K562 (cell line): ENCODE results near the gene UBQLN3. TPM values are rescaled to one million over a fixed set of nuclear protein-coding genes. Genes with fewer than 3 reads are reported as not detected.

Experiments
- ATAC-seq: fragments of 200-7000 bp; cut with Tn5 transposase; 3 replicates; pipeline ENCODE4 v1.9.1; 2020; ENCODE audit warnings: moderate library complexity
- BruUV-seq: library from RNA; stranded (reverse); fragments of 400-500 nt; replicated peaks from 2 replicates; lab custom pipeline; 2021; lab: Mats Ljungman, UMichigan
- CTCF ChIA-PET: fragments of 300-600 bp; formaldehyde crosslinking; extraction: SDS; loops from one replicate; lab custom pipeline; 2021; ENCODE audit warnings: low intra/inter-chr PET ratio; lab: Yijun Ruan, JAX
- POLR2A ChIA-PET: fragments of 300-600, 350-650 bp; sonication (Branson Sonifier 250); formaldehyde crosslinking; extraction: SDS; loops from one replicate; lab custom pipeline; 2021; ENCODE audit warnings: antibody characterized with exemption, inconsistent platforms; lab: Yijun Ruan, JAX
- DNase-seq, 4 experiments: peaks; one replicate each; pipeline versions ENCODE4 v3.0.0 to v3.0.0-alpha.2; 2011 to 2018; ENCODE audit warnings: low spot score in 3 of 4, mixed read lengths in 3 of 4; ENCODE audit errors: extremely low read depth in 1 of 4
- FAIRE-seq: peaks from 2 replicates; lab custom pipeline; 2011; peaks lifted over from hg19 to GRCh38; lab: Jason Lieb, UNC
- H2AFZ ChIP-seq: 2 replicates; pipeline ENCODE4 v1.6.0; 2011; ENCODE audit warnings: low read depth, low read length, control low read depth, inconsistent platforms
- H3K27ac ChIP-seq: fragments of 200-600 bp; 3 replicates; pipeline ENCODE4 v1.8.0; 2011; ENCODE audit warnings: low read depth, mild to moderate bottlenecking, control low read depth, inconsistent platforms, low read length, moderate library complexity, mixed read lengths; ENCODE audit errors: extremely low read depth
- H3K27me3 ChIP-seq, 2 experiments: fragments of 300-600 bp in 1 of 2; 2 replicates in 1 of 2; 3 replicates in 1 of 2; pipeline versions ENCODE4 v1.6.0 to v1.8.0; 2011; ENCODE audit warnings: inconsistent platforms in 2 of 2, low read length in 2 of 2, mild to moderate bottlenecking in 1 of 2, mixed read lengths in 1 of 2, moderate library complexity in 1 of 2; ENCODE audit not compliant: control insufficient read depth in 2 of 2, insufficient read depth in 2 of 2
- H3K36me3 ChIP-seq: fragments of 300-600 bp; 3 replicates; pipeline ENCODE4 v1.8.0; 2011; ENCODE audit warnings: mild to moderate bottlenecking, low read length, inconsistent platforms; ENCODE audit not compliant: control insufficient read depth, insufficient read depth
- H3K4me1 ChIP-seq, 2 experiments: fragments of 200-600 bp in 1 of 2; replicated peaks in 1 of 2; 2 replicates in 1 of 2; 3 replicates in 1 of 2; pipeline versions ENCODE4 v1.5.1 to v1.8.0; 2011; ENCODE audit warnings: inconsistent platforms in 2 of 2, low read length in 2 of 2, mild to moderate bottlenecking in 1 of 2, mixed read lengths in 1 of 2, moderate library complexity in 1 of 2; ENCODE audit not compliant: control insufficient read depth in 2 of 2, insufficient read depth in 2 of 2
- H3K4me2 ChIP-seq: 2 replicates; pipeline ENCODE4 v1.6.1; 2011; ENCODE audit warnings: low read length, control low read depth, inconsistent platforms, mixed read lengths; ENCODE audit not compliant: insufficient read depth
- H3K4me3 ChIP-seq: fragments of 200-600 bp; sonication (generic), shearing (Covaris generic); 2 replicates; pipeline ENCODE4 v1.5.1; 2016; ENCODE audit warnings: control low read depth, inconsistent platforms
- H3K79me2 ChIP-seq: fragments of 200-600 bp; 3 replicates; pipeline ENCODE4 v1.8.0; 2011; ENCODE audit warnings: low read length, inconsistent platforms; ENCODE audit not compliant: control insufficient read depth, insufficient read depth
- H3K9ac ChIP-seq, 2 experiments: 2 replicates each; pipeline versions ENCODE4 v1.6.0 to v1.6.1; 2011; ENCODE audit warnings: low read depth in 2 of 2, low read length in 2 of 2, control low read depth in 1 of 2, inconsistent platforms in 1 of 2, mild to moderate bottlenecking in 1 of 2, mixed read lengths in 1 of 2; ENCODE audit not compliant: insufficient read depth in 1 of 2
- H3K9me1 ChIP-seq: one replicate; pipeline ENCODE4 v1.6.0; 2011; ENCODE audit warnings: inconsistent platforms, mild to moderate bottlenecking, low read length, moderate library complexity; ENCODE audit not compliant: control insufficient read depth, insufficient read depth
- H3K9me3 ChIP-seq: replicated peaks from 2 replicates; pipeline ENCODE4 v1.5.1; 2011; ENCODE audit warnings: low read depth, low read length, inconsistent platforms; ENCODE audit not compliant: control insufficient read depth, insufficient read depth
- H4K20me1 ChIP-seq: replicated peaks from 2 replicates; pipeline ENCODE4 v1.6.1; 2011; ENCODE audit warnings: low read length, inconsistent platforms, mixed read lengths; ENCODE audit not compliant: control insufficient read depth, insufficient read depth
- FOSL1 ChIP-seq: fragments of 200-800 bp; sonication (Bioruptor generic); conservative IDR thresholded peaks from 2 replicates; pipeline ENCODE4 v1.6.1; 2016; ENCODE audit warnings: missing genetic modification characterization, missing compliant biosample characterization
- KLF6 ChIP-seq: fragments of 250-450 bp; sonication (Bioruptor Pico); IDR thresholded peaks from 2 replicates; pipeline ENCODE4 v1.4.0; 2020; ENCODE audit warnings: mild to moderate bottlenecking, moderate library complexity, borderline replicate concordance
- MAFF ChIP-seq: IDR thresholded peaks from 2 replicates; pipeline ENCODE4 v1.6.1; 2012; ENCODE audit warnings: low read length, improper control_type of control experiment
- MEF2D ChIP-seq: conservative IDR thresholded peaks from 2 replicates; pipeline ENCODE4 v1.6.1; 2016; ENCODE audit warnings: low read depth, missing genetic modification characterization, missing compliant biosample characterization
- RBM14 ChIP-seq: fragments of 200-400 bp; formaldehyde crosslinking; IDR thresholded peaks from 2 replicates; pipeline ENCODE4 v1.6.1; 2018; ENCODE audit warnings: low read depth, mild to moderate bottlenecking, low read length, moderate library complexity, borderline replicate concordance; ENCODE audit not compliant: insufficient read depth
- SMAD1 ChIP-seq: fragments of 150-350 bp; IDR thresholded peaks from 2 replicates; pipeline ENCODE4 v1.6.1; 2014; ENCODE audit warnings: low read length, low read depth; ENCODE audit not compliant: partially characterized antibody
- ZNF282 ChIP-seq: sonication (generic); formaldehyde crosslinking; IDR thresholded peaks from 2 replicates; pipeline ENCODE4 v1.8.1; 2023; ENCODE audit warnings: missing genetic modification reagents
- ZNF561 ChIP-seq: fragments of 450-650 bp; formaldehyde crosslinking; conservative IDR thresholded peaks from 2 replicates; pipeline ENCODE4 v1.4.0; 2020; ENCODE audit warnings: mild to moderate bottlenecking, moderate library complexity
- WGBS: fragments of 100-300 bp; shearing (Covaris generic); methylation state at CpG from one replicate; pipeline ENCODE4 v1.1.6; 2016; ENCODE audit warnings: low coverage, mixed read lengths; ENCODE audit not compliant: insufficient coverage; ENCODE audit errors: missing lambda C conversion rate; 5-methylcytosine and 5-hydroxymethylcytosine counted together
- in situ Hi-C: fragments of 300-500 bp; cut with MboI; formaldehyde crosslinking; loops from 4 replicates; pipeline ENCODE4 v1.15.0; 2018; ENCODE audit warnings: inconsistent platforms, mixed read lengths
- intact Hi-C: fragments of 100-400 bp; cut with micrococcal nuclease; formaldehyde crosslinking; loops from 2 replicates; pipeline ENCODE4 v1.14.2; 2022
- polyA plus RNA-seq, 8 experiments: library from polyadenylated mRNA; depleted of rRNA in 4 of 8; stranded (reverse) in 5 of 8; unstranded in 3 of 8; fragments of >200 nt; fragmentation: Nextera tagmentation in 2 of 8; fragmentation: Illumina TruSeq in 1 of 8; extraction: Ambion mirVana in 2 of 8; extraction: Trizol in 1 of 8; gene quantifications; 2 replicates each; pipeline versions ENCODE4 v1.2.1 to v1.2.3, GENCODE V29; 2011 to 2014; ENCODE audit warnings: inconsistent platforms in 1 of 8, missing spikeins in 1 of 8
- total RNA-seq, 7 experiments: library from RNA; depleted of rRNA in 6 of 7; stranded (reverse); fragments of >200 nt in 6 of 7; fragmentation: Illumina TruSeq in 2 of 7; extraction: Trizol in 2 of 7; gene quantifications; 2 replicates each; pipeline versions ENCODE4 v1.2.1 to v1.2.3, GENCODE V29; 2011 to 2021; ENCODE audit warnings: low replicate concordance in 1 of 7
- TF ChIP-seq, protein P1 (sequence below): fragments of 250-450 bp; sonication (Bioruptor Pico); IDR thresholded peaks from 2 replicates; pipeline ENCODE4 v1.8.0; 2022; ENCODE audit warnings: moderate library complexity, mild to moderate bottlenecking, inconsistent platforms
- TF ChIP-seq, protein P2 (sequence below): sonication (generic); formaldehyde crosslinking; IDR thresholded peaks from 2 replicates; pipeline ENCODE4 v1.8.1; 2023; ENCODE audit warnings: mild to moderate bottlenecking, missing genetic modification reagents, moderate library complexity

UBQLN3 gene
- total and polyA plus RNA-seq, 9 of the 15 experiments (the other 6 are each of a cell fraction or from before 2014, with no cell fraction given) = 0.01 to 0.27 TPM; not detected in 7

DNA sequence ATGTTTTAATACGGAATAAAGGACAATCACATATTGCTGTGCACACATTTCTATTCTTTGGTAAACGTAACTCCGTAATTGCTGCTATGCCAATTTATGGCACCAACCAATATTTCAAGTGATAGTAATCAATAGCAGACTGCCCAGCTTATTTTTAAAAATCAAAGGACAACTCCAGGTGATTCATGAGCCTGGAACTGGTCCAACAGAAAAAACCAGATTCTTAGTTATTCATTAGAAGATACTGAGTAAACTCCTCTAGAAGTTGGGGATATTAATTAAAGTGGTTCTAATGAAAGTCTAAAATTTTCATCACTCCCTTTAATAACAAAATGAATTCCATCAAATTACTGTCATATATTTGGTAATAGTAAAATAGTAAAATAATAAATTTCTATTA lies 48.0 kb upstream of the UBQLN3 start:
- ChIA-PET CTCF (no interaction called here), POLR2A (interaction anchor here (0.6 kb wide), 1 partner anchor 87 kb away, joined by 3 read pairs; no protein-coding TSS in a partner anchor)
- no peak for ATAC-seq
- H4K20me1 ChIP-seq = no peaks in the 10 kb centered on the region
- H3K9me3 ChIP-seq = no peaks in the 10 kb centered on the region
- in situ Hi-C loops (no loop called here), intact Hi-C loops (loop anchor here (5.0 to 10.0 kb wide), 2 partner anchors 173 to 265 kb away; partner anchors contain the start of gene OR51M1)
- no peak overlapping the region for H3K27ac ChIP-seq
- TF ChIP-seq MAFF = no peak
- no peak for TF ChIP-seq MEF2D (tag)
- no peak for TF ChIP-seq SMAD1
- TF ChIP-seq RBM14 = no peak
- TF ChIP-seq, protein P1, sequence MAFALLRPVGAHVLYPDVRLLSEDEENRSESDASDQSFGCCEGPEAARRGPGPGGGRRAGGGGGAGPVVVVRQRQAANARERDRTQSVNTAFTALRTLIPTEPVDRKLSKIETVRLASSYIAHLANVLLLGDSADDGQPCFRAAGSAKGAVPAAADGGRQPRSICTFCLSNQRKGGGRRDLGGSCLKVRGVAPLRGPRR (CRISPR knock-in tag) = no peak
- no peak for TF ChIP-seq KLF6 (CRISPR knock-in tag)
- TF ChIP-seq ZNF561 (CRISPR knock-in tag) = no peak
- TF ChIP-seq FOSL1 (tag) = no peak
- TF ChIP-seq, protein P2, sequence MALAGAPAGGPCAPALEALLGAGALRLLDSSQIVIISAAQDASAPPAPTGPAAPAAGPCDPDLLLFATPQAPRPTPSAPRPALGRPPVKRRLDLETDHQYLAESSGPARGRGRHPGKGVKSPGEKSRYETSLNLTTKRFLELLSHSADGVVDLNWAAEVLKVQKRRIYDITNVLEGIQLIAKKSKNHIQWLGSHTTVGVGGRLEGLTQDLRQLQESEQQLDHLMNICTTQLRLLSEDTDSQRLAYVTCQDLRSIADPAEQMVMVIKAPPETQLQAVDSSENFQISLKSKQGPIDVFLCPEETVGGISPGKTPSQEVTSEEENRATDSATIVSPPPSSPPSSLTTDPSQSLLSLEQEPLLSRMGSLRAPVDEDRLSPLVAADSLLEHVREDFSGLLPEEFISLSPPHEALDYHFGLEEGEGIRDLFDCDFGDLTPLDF (CRISPR knock-in tag) = no peak
- TF ChIP-seq ZNF282 (CRISPR knock-in tag) = no peak
- no peak overlapping the region for H3K4me3 ChIP-seq
- H2AFZ ChIP-seq = no peak overlapping the region
- no peaks in the 10 kb centered on the region for H3K79me2 ChIP-seq
- WGBS = 63% methylated on average over 3 of the region's 3 CpGs
- H3K4me2 ChIP-seq = no peak overlapping the region
- BruUV-seq = no TSS peak
- no peak for FAIRE-seq
- H3K36me3 ChIP-seq = no peaks in the 10 kb centered on the region
- H3K9ac ChIP-seq = no peak overlapping the region
- no peak for DNase-seq
- no peaks in the 10 kb centered on the region for H3K27me3 ChIP-seq
- no peaks in the 10 kb centered on the region for H3K9me1 ChIP-seq
- peaks cover 0 to 8% of the 10 kb centered on the region in 2 experiments; a peak in 3 of 5 replicates for H3K4me1 ChIP-seq
